ENCODE measurements around the gene SLC9B2. TPM values are rescaled to one million over a fixed set of nuclear protein-coding genes. Genes with fewer than 3 reads are reported as not detected.
"Not testable (repeated sequence)": the region's sequence is repeated elsewhere in the genome, so short reads cannot be mapped to it uniquely, and the experiment has no call there.

SLC9B2 gene
- total RNA-seq, 1 donor from 2014 or later, result 3.3 TPM

DNA sequence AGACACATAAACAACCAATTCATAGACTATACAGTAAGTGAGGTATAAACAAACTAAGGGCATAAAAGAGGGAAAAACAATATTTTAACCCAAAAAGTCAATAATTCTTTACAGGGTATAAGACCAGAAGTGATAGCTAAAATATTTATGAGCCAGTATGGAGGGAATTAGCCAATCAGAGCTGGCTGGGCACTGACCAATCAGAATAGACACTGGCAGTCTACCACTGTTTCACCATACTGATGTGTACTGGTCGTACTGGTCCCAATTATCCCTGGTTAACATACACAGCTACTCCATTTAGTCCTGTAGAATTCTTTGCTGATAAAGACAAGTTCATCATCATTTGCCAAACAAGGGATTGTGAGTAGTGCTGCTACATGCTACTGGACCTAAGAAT is 47.3 kb downstream of the SLC9B2 start:
- ATAC-seq (no peak), DNase-seq (no peak)
- intact Hi-C loops (cut with micrococcal nuclease), result no loop called here

GRCh38 chr4:103026868-103027267 is 49.7 kb downstream of the SLC9B2 start:
- intact Hi-C loops (cut with micrococcal nuclease), result no loop called here
- ATAC-seq (no peak), DNase-seq (no peak)

DNA sequence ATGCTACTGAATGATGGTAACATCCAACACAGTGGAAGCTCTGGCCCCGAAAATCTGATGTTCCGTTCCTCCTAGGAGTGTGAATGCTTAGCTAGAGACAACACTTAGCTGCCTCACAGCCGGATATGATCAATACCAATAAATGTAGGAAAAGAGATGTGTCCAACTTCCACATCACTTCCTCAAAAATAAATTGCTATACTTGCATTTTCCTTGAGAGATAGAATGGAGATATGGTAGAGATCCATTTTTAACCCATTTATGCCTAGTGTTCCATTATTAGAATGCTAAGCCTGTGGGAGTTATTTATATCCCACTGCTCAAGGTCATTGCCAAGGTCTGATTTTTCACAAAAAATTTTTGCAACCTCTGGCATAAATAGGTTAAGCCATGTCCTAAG is 51.6 kb downstream of the SLC9B2 start:
- intact Hi-C loops (cut with micrococcal nuclease), result no loop called here
- DNase-seq (no peak), ATAC-seq (no peak)

DNA sequence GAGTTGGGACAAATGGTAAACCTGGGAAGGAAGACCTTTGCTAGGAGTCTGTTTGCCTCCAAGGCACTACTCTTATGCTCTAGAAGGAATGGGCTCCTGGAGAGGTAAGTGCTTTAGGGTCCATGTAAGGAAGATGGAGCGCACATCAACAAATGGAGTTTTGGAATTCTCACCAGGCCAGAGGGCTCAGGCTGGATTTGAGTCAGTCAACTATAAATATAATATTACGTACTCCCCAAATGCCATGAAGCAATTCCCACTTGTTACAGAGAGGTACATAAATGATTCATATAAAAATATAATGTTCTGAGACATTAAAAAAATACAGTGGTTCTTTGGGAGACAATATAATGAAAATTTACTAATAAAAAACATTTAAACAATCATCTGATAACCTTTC is 55.4 kb downstream of the SLC9B2 start:
- intact Hi-C loops (cut with micrococcal nuclease), result no loop called here
- ATAC-seq (no peak), DNase-seq (no peak)

- ATAC-seq, result peak; percentile 100
Observed at GRCh38 chr4:103019308-103020124, 57.0 kb downstream of the SLC9B2 start, which contains the start of gene SLC9B1. Gene SLC9B1, minus strand, starts transcription at chr4:103019705. Its CDS starts 27,994 bp downstream, at chr4:102991711.

DNA sequence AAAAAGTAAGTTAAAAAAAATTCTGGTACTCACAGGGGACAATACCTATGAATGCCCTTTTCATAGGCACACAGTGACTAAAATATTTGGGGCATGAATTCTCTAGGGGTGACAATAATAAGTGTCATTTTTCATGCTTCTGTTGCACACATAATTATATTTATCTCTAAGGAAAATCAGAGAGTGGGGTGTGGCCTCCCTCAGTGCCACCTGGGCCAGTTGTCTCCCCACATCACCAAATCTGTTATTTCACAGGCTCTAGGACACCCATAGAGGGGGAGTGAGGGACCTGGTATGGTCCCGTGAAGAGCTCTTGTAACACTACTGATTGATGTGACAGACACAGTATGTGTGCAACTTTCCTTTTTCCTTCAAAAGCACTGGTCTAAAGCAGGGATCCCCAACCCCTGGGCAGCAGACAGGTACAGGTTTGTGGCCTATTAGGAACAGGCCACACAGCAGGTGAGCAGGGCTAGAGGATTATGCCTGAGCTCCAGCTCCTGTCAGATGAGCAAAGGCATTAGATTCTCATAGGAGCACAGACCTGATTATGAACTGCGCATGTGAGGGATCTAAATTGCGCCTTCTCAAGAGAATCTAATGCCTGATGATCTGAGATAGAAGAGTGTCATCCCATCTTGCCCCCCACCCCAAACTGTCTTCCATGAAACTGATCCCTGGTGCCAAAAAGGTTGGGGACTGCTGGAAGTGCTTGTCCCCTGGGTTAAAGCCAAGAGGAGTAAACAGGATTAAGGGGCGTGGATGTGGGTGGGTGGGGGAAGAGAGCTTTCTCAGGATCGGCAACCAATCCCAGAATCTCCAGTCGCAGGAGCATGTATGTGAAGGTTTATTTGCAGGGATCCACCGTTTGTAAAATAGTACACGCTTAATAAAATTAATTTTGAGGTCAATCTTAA is 57.9 kb downstream of the SLC9B2 start:
- intact Hi-C loops (cut with micrococcal nuclease), result no loop called here
- ATAC-seq, result peak; percentile 26
- no peak for DNase-seq

More at GRCh38 chr4:103019308-103020124, 57.0 kb downstream of the SLC9B2 start, which contains the start of gene SLC9B1:
- intact Hi-C loops (cut with micrococcal nuclease), result no loop called here
- DNase-seq, result peak; percentile 96

GRCh38 chr4:103012551-103012950 is 64.0 kb downstream of the SLC9B2 start:
- intact Hi-C loops (cut with micrococcal nuclease), result no loop called here
- ATAC-seq, result peak; percentile 48
- no peak for DNase-seq

DNA sequence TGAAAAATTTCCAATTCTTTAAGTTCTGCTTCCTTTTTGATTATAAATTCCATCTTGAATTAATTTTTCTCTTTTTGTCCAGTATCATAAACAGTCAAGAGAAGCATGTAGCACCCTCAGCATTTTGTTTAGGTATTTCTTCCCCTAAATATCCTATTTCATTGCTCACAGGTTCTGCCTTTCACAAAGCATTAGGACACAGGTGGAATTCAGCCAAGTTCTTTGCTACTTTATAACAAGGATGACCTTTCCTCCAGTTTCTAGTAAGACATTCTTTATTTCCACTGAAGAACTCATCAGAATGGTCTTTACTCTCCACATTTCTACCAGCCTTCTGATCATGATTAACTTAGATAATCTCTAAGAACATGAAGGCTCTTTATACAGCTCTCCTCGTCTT is 64.5 kb downstream of the SLC9B2 start:
- ATAC-seq (peak; percentile 53), DNase-seq (no peak)
- intact Hi-C loops (cut with micrococcal nuclease), result no loop called here

GRCh38 chr4:103011378-103012025 is 65.1 kb downstream of the SLC9B2 start:
- intact Hi-C loops (cut with micrococcal nuclease), result no loop called here
- DNase-seq, result no peak
- ATAC-seq, result peak; percentile 65

GRCh38 chr4:103010804-103011203 is 65.8 kb downstream of the SLC9B2 start:
- ATAC-seq (no peak), DNase-seq (no peak)
- intact Hi-C loops (cut with micrococcal nuclease), result no loop called here

GRCh38 chr4:103008875-103009729 is 67.5 kb downstream of the SLC9B2 start:
- DNase-seq (no peak), ATAC-seq (peak; percentile 81)
- intact Hi-C loops (cut with micrococcal nuclease), result loop anchor here (2.0 to 5.0 kb wide), 2 partner anchors 388 to 567 kb away; no protein-coding TSS in a partner anchor

- intact Hi-C loops (cut with micrococcal nuclease), result no loop called here
- ATAC-seq (no peak), DNase-seq (no peak)
Observed at GRCh38 chr4:103002551-103002950, 74.0 kb downstream of the SLC9B2 start.

DNA sequence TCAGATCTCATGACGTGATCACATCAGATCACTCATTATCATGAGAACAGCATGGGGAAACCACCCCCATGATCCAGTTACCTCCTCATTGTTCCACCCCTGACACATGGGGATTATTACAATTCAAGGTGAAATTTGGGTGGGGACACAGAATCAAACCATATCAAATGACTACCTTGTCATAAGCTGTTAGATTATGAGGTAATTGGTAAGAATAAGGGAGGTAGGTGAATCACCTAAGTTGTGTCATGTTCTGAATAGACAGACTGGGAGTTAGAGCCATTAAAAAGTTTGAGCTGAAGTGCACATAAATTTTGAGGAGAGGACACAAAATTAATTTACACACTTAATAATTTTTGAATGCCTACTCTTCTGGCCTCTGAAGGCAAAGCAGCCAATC is 81.8 kb downstream of the SLC9B2 start:
- intact Hi-C loops (cut with micrococcal nuclease), result no loop called here
- no peak for DNase-seq
- ATAC-seq, result no peak

DNA sequence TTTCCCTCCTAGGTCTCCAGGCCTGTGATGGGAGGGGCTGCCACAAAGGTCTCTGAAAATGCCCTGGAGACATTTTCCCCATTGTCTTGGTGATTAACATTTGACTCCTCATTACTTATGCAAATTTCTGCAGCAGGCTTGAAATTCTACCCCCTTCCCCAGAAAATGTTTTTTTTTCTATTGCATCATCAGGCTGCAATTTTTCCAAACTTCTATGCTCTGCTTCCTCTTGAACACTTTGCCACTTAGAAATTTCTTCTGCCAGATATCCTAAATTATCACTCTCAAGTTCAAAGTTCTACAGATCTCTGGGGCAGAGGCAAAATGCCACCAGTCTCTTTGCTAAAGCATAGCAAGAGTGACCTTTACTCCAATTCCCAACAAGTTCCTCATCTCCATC is 82.6 kb downstream of the SLC9B2 start:
- DNase-seq; ATAC-seq; intact Hi-C loops (cut with micrococcal nuclease): not testable (repeated sequence)

- no peak for DNase-seq
- no peak for ATAC-seq
- intact Hi-C loops (cut with micrococcal nuclease), result no loop called here
Observed at GRCh38 chr4:102988429-102989020, 88.0 kb downstream of the SLC9B2 start.

DNA sequence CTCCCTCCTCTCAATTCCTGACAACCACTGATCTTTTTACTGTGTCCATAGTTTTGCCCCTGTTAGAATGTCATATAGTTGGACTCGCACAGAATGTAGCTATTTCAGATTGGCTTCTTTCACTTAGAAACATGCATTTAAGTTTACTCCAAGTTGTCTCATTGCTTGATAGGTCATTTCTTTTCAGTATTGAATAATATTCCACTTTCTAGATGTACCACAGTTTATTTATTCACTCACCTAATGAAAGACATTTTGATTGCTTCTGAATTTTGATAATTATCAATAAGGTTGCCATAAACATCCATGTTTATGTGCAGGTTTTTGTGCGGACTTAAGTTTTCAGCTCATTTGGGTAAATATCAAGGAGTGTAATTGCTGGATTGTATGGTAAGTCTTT is 95.6 kb downstream of the SLC9B2 start:
- intact Hi-C loops (cut with micrococcal nuclease), result no loop called here
- DNase-seq (no peak), ATAC-seq (no peak)
